Stimulated activated memory B cell treated with anti-CD40 and anti-IgM and Interleukin-4, amounts not matched to agents 10 μg/mL and 1 μg/mL and 100 μg/mL, for 72 hours (primary cell): ENCODE results near the gene VCPKMT.

Experiments used
- ATAC-seq: fragments of 150-1000 bp; cut with Tn5 transposase; 2 replicates; pipeline ENCODE4 v1.10.0; 2021
- H3K27ac Mint-ChIP-seq: one replicate; pipeline ENCODE4 v1.8.0; 2022; ENCODE audit warnings: mild to moderate bottlenecking, mixed read lengths
- H3K27me3 Mint-ChIP-seq: one replicate; pipeline ENCODE4 v1.8.0; 2022; ENCODE audit warnings: mixed read lengths
- H3K36me3 Mint-ChIP-seq: one replicate; pipeline ENCODE4 v1.8.0; 2022; ENCODE audit warnings: mixed read lengths
- H3K4me1 Mint-ChIP-seq: one replicate; pipeline ENCODE4 v1.8.0; 2022; ENCODE audit warnings: mixed read lengths
- H3K4me3 Mint-ChIP-seq: one replicate; pipeline ENCODE4 v1.8.0; 2022; ENCODE audit warnings: mild to moderate bottlenecking, moderate library complexity, mixed read lengths
- H3K9me3 Mint-ChIP-seq: one replicate; pipeline ENCODE4 v1.8.0; 2022; ENCODE audit warnings: mixed read lengths

Gene VCPKMT

DNA sequence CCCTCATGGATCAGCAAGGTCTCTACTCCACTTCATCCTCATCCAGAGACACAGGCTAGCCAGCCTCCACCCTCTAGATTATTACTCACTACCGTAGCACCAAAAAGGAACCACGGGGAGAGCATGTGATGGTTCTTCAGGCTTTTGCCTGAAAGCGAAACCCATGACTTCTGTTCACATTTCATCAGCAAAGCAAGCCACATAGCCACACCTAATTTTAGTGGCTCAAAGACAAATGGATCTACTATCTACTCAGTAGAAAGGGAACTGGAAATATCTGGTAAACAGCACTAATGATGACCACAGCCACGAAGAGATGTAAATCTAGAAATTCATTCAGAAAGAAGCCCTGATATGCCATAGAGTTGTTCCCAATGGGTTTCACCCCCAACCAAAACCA lies 51.4 kb downstream of the VCPKMT start:
- Mint-ChIP-seq H3K4me3 (peak overlapping the region; percentile 27), H3K27ac (peak overlapping the region; percentile 96), H3K36me3 (peaks cover 27% of the 10 kb centered on the region), H3K4me1 (peaks cover 72% of the 10 kb centered on the region), H3K9me3 (no peaks in the 10 kb centered on the region), H3K27me3 (no peaks in the 10 kb centered on the region)
- peak; percentile 80 for ATAC-seq

DNA sequence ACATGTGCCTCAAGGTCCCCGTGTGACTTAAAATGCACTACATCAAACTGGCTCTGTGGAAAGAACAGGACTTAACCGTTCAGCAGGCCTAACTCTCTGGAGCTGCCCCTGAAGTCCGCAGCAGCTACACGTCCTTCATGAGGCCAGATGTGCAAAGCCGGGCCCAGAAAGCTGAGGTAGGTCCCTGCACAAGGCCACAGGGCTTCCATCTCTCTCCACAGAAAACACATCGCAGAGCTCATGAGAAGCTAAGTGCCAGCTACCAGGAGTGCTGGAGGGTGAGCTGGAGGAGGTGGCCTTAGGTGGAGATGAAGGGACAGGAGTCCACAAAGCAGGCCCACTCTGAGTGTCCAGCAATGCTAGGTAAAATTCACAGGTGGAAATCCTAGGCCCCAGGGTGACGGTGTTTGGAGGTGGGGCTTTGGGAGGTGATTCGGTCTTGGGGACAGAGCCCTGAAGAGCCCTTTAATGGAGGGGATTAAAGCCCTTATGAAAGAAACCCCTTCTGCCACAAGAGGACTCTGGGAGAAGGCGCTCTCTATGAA lies 52.4 kb downstream of the VCPKMT start:
- H3K27me3 Mint-ChIP-seq: no peaks in the 10 kb centered on the region
- H3K4me3 Mint-ChIP-seq: no peak overlapping the region
- peaks cover 33% of the 10 kb centered on the region for H3K36me3 Mint-ChIP-seq
- H3K27ac Mint-ChIP-seq: peak overlapping the region; percentile 96
- peaks cover 77% of the 10 kb centered on the region for H3K4me1 Mint-ChIP-seq
- ATAC-seq: no peak
- H3K9me3 Mint-ChIP-seq: no peaks in the 10 kb centered on the region

DNA sequence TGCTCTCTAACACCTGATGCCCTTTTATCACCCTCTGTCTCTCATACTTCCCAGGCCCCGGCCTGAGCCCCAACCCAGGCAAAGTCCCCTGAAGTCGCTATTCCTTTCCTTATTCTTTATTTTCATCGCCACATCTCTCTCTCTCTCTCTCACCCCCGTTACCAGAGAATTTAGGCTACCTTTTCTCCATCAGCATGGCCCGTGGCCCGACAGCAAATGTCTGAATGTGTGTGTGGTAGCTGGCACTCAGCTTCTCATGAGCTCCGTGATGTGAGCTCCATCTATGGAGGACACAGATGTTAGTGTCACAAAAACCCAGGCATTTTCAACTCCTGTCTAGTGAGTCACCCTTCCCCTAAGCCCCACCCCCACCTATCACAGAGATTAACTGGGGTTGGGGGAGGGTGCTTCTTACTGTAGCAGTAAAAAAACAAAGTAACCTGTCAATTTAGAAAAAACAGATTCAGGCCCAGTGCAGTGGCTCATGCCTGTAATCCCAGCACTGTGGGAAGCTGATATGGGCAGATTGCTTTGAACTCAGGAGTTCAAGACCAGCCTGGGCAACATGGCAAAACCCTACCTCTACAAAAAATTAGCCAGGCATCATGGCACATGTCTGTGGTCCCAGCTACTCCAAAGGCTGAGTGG lies 53.8 kb downstream of the VCPKMT start:
- Mint-ChIP-seq H3K4me3 (peak overlapping the region; percentile 97), H3K4me1 (peaks cover 76% of the 10 kb centered on the region), H3K27me3 (no peaks in the 10 kb centered on the region), H3K27ac (peak overlapping the region; percentile 96), H3K9me3 (no peaks in the 10 kb centered on the region), H3K36me3 (peaks cover 26% of the 10 kb centered on the region)
- peak; percentile 84 for ATAC-seq

DNA sequence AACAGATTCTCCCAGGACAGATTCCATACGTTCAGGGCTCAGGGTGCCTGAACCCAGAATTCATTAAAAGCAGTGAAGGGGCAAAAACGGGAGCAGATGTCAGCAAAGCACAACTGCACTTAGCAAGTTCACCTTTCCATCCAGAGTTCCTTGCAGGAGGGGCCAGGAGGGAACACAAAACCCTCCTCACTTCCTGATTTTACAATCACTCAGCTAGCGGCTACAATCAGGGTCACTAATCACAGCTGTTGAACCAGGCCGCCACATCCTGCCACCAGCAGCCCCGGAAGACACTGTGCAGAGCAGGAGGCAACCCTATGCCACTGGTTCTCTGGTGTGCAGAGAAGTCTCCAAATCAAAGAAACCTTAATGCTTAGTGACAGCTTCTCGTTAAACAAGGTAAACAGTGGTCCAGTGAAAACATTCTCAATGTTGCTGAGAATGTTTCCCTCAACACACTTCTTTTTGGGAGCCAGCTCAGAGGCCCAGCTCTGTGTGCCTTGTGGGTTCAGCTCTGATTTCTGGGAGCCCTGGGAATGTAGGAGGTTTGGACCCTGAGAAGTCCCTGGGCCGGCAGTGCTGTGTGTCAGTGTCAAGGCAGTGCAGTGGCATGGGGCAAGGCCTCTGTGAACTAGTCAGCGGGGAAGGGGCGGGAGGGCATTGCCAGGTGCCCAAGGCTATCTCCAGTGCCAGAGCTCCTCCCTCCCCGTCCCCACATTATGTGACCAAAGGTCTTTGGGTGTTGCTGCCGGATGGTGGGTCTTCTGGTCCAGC lies 54.5 kb downstream of the VCPKMT start:
- no peaks in the 10 kb centered on the region for H3K9me3 Mint-ChIP-seq
- H3K36me3 Mint-ChIP-seq: peaks cover 22% of the 10 kb centered on the region
- H3K27ac Mint-ChIP-seq: peak overlapping the region; percentile 96
- peaks cover 80% of the 10 kb centered on the region for H3K4me1 Mint-ChIP-seq
- H3K27me3 Mint-ChIP-seq: no peaks in the 10 kb centered on the region
- peak overlapping the region; percentile 97 for H3K4me3 Mint-ChIP-seq
- ATAC-seq: peak; percentile 90

DNA sequence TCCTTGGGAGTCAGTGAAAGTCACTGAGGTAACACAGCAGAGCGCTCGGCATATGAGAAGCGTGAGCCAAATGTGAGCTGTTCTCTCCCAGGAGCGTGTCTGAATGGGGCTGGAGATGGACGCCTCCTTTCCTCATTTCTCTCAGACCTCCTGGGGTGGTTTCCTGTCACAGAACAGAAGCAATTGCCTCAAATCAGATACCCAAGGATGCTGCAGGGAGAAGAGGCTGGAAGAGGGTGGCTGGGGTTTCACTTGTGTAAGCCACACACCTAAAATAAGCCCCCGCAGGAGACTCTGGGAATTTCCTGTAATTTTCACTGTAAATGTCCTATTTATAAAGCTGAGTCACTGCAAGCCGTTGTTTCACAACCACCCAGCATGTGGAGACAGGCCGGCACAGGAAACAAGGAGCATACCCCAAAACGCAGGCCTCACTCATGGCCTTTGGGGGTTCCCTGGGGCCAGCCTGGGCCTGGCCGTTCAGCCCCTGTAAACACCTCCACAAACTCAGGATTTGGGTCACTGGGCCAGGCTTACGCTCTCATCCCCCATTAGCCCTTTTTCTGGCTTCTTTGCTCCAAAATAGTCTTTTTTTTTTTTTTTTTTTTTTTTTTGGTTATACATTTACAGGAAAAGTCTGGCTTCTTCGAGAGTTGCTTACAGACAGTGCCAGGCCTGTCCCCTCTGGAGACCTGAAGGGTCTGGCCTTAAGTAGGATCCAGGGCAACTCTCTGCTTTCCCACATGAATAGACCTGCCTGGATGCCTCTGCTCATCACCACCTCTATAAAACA lies 55.3 kb downstream of the VCPKMT start:
- H3K4me3 Mint-ChIP-seq: peak overlapping the region; percentile 97
- no peaks in the 10 kb centered on the region for H3K27me3 Mint-ChIP-seq
- H3K9me3 Mint-ChIP-seq: no peaks in the 10 kb centered on the region
- H3K4me1 Mint-ChIP-seq: peaks cover 81% of the 10 kb centered on the region
- H3K36me3 Mint-ChIP-seq: peaks cover 19% of the 10 kb centered on the region
- peak overlapping the region; percentile 96 for H3K27ac Mint-ChIP-seq
- ATAC-seq: peak; percentile 29

DNA sequence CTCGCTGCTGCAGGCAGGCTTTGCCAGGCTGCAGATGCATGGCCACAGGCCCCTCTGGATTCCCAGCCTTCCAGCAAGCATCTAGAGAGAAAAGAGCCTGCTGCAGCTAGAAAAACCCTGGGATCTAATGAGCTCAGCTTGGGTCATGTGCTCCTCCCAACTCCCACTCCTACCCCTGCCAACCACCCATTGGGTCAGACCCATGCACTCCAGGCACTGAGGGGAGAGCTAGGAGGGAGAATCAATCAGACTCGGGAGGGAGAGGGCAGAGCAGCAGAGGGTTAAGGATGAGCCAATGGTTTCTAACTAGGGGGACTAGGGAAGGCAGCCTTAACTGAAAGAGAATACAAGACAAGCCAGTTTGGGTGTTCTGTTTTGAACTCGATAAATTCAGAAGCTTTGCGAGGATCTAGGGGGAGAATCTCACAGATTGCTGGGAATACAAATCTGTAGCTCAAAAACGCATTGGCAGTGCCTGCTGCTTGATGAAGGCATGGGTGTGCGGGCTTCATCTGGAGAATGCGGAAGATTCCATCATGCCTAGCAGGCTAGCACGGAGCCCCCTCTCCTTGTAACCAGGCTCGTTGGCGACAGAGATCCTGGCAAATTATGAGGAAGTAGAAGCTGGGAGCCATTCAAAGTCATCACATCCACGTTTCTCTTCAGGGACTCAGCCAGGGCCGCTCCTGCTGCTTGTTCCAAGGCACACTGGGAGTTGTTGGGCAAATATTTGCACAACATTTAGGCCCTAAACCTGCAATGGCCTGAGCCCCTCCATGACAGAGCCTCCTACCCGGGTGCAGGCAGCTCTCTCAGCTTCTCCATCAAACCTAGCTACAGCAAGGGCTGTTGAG lies 56.4 kb downstream of the VCPKMT start:
- no peaks in the 10 kb centered on the region for H3K9me3 Mint-ChIP-seq
- H3K4me3 Mint-ChIP-seq: no peak overlapping the region
- H3K27me3 Mint-ChIP-seq: no peaks in the 10 kb centered on the region
- ATAC-seq: no peak
- H3K4me1 Mint-ChIP-seq: peaks cover 74% of the 10 kb centered on the region
- H3K27ac Mint-ChIP-seq: peak overlapping the region; percentile 96
- peaks cover 16% of the 10 kb centered on the region for H3K36me3 Mint-ChIP-seq
